Activated CD4-positive, alpha-beta T cell treated with anti-CD3 and anti-CD28 coated beads, Interleukin-2, amount 50 U/mL, for 48 hours (primary cell): Measurements from ENCODE around the gene PRKN.

Experiments used
- DNase-seq, 2 experiments: peaks; one replicate each; pipeline ENCODE4 v3.0.0-alpha.2; 2020

PRKN gene

GRCh38 chr6:161631676-161632194 is 1095.8 kb downstream of the PRKN start:
- DNase-seq, result no peak

GRCh38 chr6:161630674-161631073 is 1096.9 kb downstream of the PRKN start:
- DNase-seq, result no peak

GRCh38 chr6:161626132-161626676 is 1101.4 kb downstream of the PRKN start:
- DNase-seq, result no peak

GRCh38 chr6:161624111-161624510 is 1103.5 kb downstream of the PRKN start:
- no peak for DNase-seq

GRCh38 chr6:161622779-161623178 is 1104.8 kb downstream of the PRKN start:
- DNase-seq, result no peak

GRCh38 chr6:161618831-161619454 is 1108.6 kb downstream of the PRKN start:
- no peak for DNase-seq

GRCh38 chr6:161613711-161614110 is 1113.9 kb downstream of the PRKN start:
- no peak for DNase-seq

- DNase-seq, result no peak
These were observed 1118.8 kb downstream of the PRKN start for GRCh38 chr6:161608771-161609170.

- no peak for DNase-seq
These were observed 1119.8 kb downstream of the PRKN start for GRCh38 chr6:161607696-161608297.

GRCh38 chr6:161602359-161602758 is 1125.2 kb downstream of the PRKN start:
- DNase-seq, result no peak

- no peak for DNase-seq
These were observed 1128.7 kb downstream of the PRKN start for GRCh38 chr6:161598896-161599295.

- no peak for DNase-seq
These were observed 1130.6 kb downstream of the PRKN start for GRCh38 chr6:161596807-161597520.

GRCh38 chr6:161594412-161594811 is 1133.2 kb downstream of the PRKN start:
- no peak for DNase-seq

GRCh38 chr6:161590961-161591627 is 1136.5 kb downstream of the PRKN start:
- no peak for DNase-seq

GRCh38 chr6:161586887-161587286 is 1140.7 kb downstream of the PRKN start:
- no peak for DNase-seq

- no peak for DNase-seq
These were observed 1142.8 kb downstream of the PRKN start for GRCh38 chr6:161584621-161585340.

GRCh38 chr6:161584051-161584450 is 1143.5 kb downstream of the PRKN start:
- DNase-seq, result no peak

- DNase-seq, result no peak
These were observed 1144.0 kb downstream of the PRKN start for GRCh38 chr6:161583584-161583983.

GRCh38 chr6:161578478-161578877 is 1149.1 kb downstream of the PRKN start:
- DNase-seq, result no peak

GRCh38 chr6:161575523-161576254 is 1151.9 kb downstream of the PRKN start:
- DNase-seq, result no peak

- DNase-seq, result no peak
These were observed 1158.6 kb downstream of the PRKN start for GRCh38 chr6:161568885-161569456.
